ENCODE measurements around the gene RECK.

- no peak for TF ChIP-seq POLR2A (IDR thresholded peaks at IDR 0.05; ENCODE audit: low read length)
- TF ChIP-seq GATA1 (IDR thresholded peaks at IDR 0.05; ENCODE audit: low read depth, low read length), result no peak
Observed at GRCh38 chr9:36165826-36166167, 129.1 kb downstream of the RECK start.
